Skeletal muscle cell (primary cell): ENCODE data around the gene ANKH.
A peak's percentile ranks its signal among the peaks of the same experiment; 100 is the strongest.

ENCODE experiments used
- DNase-seq: peaks from one replicate; pipeline ENCODE4 v3.0.0-alpha.2; 2010; ENCODE audit warnings: low read depth
- H3K4me3 ChIP-seq: 2 replicates; pipeline ENCODE4 v1.5.1; 2011; ENCODE audit warnings: low read depth, mild to moderate bottlenecking, control low read depth, low read length, moderate library complexity

ANKH gene

DNA sequence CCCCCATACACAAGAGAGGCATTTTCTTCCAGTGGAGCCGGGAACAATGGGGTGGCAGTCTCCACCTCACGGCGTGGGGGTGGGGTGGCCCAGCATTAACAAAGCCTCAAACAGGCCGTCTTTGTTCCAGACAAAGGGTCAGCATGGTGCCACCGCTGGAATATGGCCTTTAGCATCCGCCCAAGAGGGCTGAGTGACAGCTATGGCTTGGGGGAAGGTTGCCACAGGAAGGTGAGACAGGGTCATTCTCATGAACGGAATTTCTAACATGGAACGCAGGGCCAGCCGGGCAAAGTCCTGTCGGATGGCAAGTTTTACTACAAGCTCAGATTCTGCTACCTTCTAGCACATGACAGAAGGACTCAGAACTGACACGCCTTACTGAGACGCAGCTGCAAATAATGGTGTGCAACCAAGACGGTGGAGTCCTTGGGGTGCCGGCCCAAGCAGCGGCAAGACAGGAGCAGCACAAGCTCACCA lies 143.1 kb downstream of the ANKH start:
- DNase-seq: no peak

DNA sequence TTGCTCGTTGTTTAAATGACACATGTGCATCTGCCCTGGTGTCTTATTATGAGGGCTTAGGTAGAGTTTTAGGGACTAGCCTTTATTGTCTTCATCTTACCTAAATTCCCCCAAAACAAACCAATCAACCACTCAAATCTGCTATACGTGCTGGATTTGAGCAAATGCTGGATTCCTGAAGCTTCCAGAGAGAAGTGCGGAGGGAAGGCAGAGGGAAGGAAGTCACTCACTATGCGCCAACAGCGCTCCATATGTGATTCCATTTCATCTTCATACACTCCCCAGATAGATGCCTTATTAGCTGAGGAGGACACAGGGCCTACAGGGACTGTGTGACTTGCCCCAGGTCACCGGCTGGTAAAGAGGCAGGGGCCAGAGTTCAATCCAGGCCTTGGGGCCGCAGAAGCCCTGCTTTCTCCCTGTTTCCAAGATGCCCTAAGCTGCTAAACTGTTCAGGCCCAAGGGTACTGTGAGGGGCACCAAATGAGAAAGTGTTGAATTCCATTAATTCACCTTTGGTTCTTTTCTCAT lies 143.6 kb downstream of the ANKH start:
- DNase-seq: no peak
- no peak overlapping the region for H3K4me3 ChIP-seq

More for the DNA sequence above, 143.1 kb downstream of the ANKH start:
- H3K4me3 ChIP-seq: no peak overlapping the region

DNA sequence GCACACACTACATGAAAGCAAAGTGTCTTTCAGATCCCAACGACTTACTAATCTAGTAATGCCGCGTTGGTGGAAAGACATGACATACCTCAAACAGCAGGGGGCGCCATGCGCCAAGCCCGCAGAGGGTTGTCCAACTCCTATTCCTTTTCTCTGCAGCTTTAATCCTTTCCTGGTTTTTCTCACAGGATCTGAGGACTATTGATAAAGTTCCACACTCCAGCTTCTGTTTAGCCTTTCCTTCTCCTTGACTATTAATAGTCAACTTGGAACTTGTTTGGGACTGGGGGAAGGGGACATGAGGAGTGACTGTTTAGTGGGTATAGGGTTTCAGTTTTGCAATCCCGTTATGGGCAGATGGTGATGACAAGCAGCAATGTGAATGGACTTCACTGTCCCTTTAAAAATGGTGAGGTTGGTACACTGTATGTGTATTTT lies 144.1 kb downstream of the ANKH start:
- H3K4me3 ChIP-seq: no peak overlapping the region
- DNase-seq: no peak

DNA sequence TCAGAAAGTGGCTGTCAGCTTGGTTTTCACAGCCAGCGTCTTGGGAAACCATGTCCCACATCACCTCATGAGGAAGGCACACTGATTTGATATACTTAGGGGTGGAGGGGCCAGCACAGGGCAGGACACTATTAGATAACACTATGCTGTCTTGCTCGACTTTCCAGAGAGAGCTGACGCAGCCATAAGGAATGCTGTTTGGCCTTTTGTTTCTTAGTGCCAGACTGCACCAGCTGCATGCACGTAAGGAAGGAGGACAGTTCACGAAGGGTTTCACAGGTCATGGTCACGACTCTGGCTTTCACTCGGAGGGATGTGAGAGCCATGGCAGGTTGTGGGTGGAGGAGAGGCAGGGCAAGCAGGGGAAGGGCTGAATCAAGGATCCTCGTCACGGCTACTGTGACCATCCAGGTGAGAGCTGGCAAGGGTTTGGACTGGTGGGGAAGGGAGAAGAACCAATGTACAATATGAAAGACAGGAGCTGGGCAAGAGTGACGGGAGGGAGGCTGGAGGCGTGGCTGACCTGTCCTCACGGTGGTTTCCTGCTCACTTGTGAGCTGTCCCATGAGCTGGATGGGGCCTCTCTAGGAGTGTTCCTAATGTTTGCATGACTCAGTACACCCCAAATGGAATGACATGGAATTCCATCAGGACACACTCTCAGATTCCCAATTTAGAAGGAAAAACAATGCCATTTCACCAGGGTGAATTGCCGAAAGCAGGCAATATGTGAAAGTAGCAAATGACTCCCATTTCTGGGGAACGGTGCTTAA lies 145.3 kb downstream of the ANKH start:
- H3K4me3 ChIP-seq: no peak overlapping the region
- DNase-seq: no peak

DNA sequence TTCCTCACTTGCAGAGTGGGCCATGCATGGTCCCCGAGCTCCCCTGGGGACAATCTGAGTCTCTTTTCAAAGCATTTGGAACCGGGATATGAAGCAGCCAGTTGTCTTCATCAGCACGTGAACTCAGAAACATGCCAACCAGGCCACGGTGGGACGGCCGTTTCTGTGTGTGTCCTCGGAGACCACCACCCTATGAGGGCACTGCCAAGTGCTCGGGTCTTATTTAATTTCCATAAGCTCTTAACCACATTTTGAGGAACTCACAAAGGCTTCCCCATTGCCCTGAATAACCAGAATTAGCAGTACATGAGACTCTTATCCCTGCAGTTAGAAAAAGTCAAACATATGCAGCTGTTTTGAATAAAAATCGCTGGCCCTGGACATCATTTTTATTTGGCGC lies 146.9 kb downstream of the ANKH start:
- DNase-seq: no peak
- no peak overlapping the region for H3K4me3 ChIP-seq

DNA sequence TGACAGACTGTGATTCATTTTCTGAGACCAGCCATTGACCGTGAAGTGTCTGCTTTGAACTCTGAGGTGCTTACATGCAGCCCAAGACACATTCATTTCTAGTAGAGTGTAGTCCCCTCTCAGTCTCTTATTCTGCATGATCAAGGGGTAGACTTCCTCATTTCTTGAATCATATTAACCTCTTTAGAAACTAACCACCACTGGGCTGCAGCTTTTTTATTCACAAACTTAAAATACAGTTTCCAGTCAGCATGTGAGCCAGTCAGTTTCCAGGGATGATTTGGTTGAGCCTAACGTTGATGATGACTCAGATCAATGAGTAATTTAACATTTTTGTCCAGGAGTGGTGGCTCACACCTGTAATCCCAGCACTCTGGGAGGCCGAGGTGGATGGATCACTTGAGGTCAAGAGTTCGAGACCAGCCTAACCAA lies 147.9 kb downstream of the ANKH start:
- no peak for DNase-seq
- H3K4me3 ChIP-seq: no peak overlapping the region

DNA sequence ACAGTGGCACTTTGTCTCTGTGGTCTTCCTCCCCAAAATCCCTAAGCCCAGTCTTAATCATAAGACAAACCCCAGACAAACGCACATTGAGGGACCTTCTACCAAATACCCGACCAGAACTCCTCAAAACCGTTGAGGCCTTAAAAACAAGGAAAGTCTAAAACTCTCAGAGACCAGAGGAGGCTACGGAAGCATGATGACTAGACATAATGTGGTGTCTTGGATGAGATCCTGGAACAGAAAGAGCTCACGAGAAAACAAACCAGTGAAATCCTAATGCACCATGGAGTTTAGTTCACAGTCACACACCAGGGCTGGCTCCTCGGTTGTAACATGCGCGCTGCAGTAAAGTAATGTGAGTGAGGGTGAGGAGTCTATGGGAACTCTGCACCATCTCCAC lies 148.7 kb downstream of the ANKH start:
- DNase-seq: no peak
- H3K4me3 ChIP-seq: no peak overlapping the region

DNA sequence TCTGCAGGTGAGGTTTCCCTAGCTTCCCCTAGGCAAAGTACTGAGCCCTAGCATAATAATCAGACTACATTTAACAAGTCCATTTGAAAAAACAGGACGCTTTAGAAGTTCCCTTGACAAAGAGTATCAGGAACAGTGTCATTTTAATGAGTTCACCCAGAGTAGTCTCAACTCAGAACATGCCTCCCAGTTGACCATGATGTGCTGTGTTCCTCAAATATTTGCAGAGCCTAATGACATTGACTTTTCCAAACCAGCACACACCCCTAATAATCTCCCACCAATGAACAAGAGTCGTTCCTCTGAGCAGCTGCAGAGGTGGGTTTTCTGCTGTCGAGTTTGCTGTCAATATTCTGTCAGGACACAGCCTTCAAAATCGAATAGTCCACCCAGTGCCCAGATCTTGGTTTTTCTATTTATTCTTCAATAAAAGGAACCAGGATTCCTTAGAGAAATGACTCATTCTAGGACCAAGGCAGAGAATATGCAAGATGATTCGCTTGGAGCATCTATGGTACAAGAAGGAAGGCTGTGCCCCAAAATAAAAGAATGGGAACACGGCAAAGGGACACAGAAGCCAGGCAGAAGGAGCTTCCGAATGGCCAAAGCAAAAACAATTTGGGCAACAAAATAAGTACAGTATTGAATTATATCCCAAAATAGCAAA lies 149.5 kb downstream of the ANKH start:
- no peak overlapping the region for H3K4me3 ChIP-seq
- DNase-seq: no peak

DNA sequence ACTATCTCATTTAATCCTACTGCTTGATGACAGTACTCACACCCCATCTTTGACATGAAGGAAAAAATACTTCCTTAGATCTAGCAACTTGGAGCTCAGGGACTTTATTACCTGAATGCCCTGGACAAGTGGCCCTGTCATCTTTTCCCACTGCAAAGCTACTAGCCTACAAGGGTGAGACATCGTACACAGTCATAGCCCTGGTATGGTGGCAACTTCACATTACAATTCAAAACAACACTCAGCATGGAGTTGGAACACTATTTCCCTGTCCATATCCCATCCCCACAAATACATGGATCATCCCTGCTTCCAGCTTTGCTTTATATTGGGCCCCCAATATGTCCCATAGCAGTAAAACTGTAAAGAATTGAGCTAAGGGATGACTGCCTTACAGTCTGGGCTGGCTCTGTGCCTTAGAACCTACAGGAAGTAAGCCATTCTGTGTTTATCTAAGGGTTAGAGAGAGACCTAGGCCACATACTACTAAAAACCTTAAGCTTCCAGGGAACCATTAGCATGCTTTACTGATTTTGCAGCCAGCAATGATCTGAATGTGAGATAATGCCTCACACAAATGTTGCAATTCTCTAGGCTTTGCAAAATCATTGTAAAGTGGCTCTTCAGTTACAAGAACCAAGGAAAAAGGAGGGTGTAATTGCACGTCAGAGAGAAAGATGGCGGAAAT lies 151.2 kb downstream of the ANKH start:
- no peak overlapping the region for H3K4me3 ChIP-seq
- peak; percentile 48 for DNase-seq

DNA sequence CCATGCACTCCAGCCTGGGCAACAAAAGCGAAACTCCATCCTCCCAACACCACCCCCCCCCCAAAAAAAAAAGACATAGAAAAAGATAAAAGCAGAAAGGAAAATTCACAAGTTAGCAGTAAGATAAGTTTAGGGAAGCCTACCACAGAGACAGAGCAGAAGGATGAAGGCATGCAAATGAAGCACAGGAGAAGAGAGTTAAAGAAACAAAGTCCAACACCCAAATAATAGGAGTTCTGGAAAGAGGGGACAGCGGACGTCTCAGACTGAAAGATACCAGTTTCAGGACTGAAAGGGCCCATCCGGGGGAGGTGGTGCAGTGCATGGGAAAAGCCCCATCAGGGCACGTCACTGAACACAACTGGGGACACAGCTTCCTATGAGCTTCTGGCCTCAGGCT lies 152.8 kb downstream of the ANKH start:
- no peak overlapping the region for H3K4me3 ChIP-seq
- DNase-seq: no peak

DNA sequence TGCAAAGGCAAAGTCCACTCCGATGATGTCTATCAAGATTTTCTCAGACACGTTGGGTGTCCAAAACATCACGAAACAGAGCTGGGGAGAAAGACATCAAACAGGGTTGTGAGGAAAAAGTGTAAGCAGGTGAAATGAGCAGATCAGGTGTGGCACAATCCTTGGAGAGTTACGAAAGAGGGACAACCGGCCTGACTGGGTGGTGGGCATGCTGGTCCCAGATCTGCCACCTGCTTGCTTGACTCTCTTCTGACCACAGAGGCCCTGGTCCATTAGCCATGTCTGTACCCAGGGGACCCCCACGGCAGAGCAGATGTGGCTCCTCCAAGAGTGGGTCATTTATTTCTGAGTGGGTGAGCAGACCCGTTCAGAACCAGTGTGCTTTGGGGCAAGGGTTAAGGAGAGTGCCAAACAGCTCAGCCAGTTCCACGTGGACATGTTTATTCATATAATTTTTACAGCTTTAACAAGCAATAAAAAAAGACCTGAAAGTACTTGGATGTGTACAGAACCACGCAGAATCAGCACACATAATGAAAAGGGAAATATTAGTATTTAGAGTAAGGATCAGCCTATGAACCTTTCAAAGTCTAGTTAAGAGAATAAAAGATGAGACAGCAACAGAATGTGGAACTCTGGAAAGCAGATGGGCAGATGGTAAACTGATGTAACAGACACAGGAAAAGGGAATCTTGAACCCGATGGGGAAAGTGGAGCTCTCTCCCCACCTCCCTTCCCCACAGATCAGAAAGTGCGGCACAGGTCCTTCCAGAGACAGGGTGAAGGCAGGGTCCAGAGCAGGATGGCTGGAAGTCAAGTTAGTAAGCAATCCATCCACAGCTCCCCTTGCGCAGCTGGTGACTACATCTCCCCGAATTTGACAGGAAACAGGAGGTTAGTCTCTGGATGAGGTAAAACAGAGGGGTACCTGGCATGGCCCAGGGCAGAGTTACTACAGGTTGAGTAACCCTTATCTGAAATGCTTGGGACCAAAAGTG lies 154.5 kb downstream of the ANKH start:
- DNase-seq: no peak
- no peak overlapping the region for H3K4me3 ChIP-seq

DNA sequence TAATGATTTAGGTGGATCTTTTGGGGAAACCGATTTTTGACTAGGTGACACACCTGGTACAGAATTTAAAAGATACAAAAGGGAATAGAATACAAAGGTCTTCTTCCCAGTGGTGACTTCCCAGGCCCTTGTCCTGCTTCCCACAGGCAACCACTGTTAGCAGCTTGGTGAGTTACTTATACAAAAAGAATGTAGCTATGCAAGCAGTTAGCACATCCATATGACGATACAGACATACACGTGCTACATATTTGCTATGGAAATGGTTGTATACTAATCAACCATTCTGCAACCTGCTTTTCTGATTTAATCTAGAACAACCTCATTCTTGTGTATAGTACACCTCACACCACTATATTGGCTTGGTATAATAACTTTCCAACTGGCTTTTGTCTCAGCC lies 156.1 kb downstream of the ANKH start:
- no peak for DNase-seq
- H3K4me3 ChIP-seq: no peak overlapping the region

DNA sequence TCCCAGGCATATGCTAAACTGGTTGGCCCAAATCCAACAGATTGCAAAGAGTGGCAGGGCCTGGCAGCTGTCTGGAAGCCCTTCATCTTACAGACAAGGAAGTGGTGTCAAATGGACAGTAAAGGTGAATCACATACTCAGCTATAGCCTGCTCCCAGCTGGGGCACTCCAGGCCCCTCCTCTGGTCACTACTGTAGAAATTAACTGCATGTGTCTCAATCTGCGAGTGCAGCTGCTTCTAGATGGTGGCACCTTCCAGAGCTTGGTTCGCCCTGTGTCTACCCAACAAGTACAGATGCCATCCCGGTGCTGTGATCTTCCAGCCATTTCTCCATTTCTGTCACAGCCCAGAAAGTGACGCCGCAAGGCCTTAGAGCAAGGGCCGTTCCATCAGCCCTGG lies 156.9 kb downstream of the ANKH start:
- DNase-seq: no peak
- H3K4me3 ChIP-seq: no peak overlapping the region

DNA sequence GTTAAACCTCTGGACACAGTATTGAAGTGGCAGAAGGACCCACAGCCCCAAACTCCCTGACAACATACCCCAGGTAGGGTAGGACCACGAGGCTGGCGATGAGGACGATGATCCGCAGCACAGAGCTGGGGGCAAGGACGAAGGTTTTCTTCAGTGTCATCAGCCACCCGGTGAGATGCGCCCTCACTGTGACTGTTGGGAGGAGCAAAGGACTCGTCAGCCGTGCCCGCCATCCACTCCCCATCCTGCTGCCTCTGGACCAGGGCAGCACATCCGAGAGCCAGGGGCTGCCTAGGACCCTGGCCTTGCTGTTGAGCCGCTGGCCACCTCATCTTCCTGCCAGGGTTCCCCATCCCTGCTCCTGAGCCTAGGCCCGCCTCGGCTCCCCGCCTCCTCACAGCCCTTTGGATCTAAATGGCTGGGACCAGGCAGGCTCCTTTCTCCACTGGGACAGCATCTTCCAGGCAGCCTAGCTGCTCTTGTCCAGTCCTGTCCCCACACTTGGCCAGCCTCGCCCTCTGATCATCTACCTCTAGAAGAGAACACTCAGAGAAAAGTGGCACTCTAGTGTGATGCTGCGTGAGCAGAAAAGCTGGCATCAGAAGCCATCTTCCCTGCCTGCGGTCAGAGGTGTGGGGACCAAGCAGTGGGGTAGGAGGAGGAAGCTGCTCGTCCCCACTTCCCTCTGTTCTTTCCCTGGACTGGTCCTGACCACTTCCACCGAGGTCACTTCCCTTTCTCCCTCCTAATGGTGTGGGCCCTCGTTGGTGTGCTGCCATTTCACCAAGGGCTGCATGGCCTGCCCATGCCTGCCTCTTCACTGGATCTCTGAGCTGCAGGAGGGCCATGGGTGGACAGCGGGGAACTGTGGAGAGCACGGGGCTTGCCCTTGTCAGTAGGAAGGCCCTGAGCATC lies 157.8 kb downstream of the ANKH start:
- H3K4me3 ChIP-seq: no peak overlapping the region
- DNase-seq: no peak

DNA sequence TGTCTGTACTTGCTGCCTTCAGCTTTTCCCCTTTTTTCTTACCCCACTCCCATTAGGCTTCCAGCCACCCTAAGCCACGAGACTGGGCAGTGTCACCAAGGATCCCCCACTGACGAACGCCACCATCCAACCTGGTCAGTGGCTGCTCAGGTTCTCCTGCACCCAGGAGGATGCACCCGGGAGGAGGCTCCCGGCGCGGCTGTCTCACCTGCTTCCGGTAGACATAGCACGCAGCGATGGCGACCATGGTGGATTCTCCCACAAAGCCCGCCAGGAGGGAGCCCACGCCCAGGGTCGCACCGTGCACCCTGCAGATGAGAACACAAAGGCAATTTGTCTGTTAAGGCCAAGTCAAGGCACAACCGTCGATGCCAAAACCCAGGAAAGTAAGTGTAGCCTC lies 158.9 kb downstream of the ANKH start:
- no peak overlapping the region for H3K4me3 ChIP-seq
- no peak for DNase-seq

DNA sequence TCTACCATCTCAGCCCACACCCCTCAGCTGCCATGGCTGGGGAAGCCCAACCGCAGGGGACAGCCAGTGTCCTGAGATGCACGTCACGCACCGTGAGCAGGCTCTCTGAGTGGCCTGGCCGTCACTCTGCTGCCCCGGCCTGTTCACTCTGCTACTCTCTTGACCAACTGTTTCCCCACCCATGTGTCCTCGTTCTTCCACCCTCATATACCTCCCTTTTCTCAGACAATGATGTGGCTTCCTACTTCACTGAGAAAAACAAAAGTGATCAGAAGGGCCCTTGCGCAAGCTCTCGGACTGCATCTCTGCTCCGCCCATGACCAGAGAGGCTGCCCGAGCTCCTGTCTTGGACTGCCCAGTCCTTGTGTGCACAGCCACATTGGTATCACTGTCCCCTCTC lies 159.4 kb downstream of the ANKH start:
- no peak for DNase-seq
- H3K4me3 ChIP-seq: no peak overlapping the region

DNA sequence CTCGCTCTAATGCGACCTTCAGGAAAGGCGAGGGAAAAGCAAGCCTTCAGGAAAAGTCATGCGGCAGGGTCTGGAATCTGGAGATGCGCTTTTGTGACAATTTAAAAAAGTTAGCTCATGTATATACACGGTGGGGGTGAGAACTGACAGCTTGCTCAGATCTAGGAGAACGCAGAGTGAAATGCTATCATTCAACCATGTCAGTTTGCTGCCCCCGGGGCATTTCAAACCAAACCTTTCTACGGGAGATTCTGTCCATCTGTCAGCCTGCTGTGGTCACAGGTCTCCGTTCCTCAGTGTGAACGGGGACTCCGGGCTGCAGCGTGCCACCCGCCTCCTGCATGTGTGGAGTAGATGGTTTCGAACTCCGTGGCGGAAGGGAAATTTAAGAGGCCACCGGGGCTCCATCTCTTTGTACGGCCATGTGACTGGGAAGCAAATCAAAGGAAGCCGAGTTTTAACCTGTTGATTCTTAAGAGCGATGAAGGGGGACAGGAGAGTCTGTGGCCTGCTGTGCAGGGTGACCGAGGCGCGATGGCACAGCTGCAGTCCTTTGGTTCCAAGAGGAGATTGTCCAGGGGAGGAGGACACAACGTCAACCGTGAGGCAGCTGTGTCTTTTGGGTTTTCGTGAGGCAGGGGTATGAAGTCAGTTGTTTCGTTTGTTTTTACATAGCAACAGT lies 161.1 kb downstream of the ANKH start:
- no peak for DNase-seq
- no peak overlapping the region for H3K4me3 ChIP-seq

DNA sequence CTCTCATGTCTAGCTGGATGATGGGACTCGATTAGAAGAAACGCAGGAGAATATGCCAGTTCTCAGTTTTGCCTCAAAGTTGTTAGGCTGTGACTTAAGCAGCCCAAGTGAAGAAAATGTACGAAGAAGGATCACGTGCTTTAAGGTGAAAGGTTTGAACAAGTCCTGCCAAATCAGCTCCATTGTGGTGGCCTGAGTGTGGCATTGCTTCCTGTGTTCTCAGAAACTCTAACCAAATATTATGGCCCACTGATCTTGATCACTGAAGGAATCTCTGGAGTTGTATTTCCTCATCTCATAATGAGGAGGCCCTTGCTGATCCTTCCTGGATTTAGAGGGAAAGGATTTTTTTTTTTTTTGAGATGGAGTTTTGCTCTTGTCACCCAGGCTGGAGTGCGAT lies 163.0 kb downstream of the ANKH start:
- DNase-seq: no peak
- H3K4me3 ChIP-seq: no peak overlapping the region
